ENCODE data around the gene RANBP9.

The RANBP9 gene

GRCh38 chr6:13600036-13600435, 111.6 kb downstream of the RANBP9 start:
- DNase-seq (ENCODE audit: low read depth): no peak

- DNase-seq (ENCODE audit: low read depth): no peak
Observed at GRCh38 chr6:13597073-13597472, 114.6 kb downstream of the RANBP9 start.

GRCh38 chr6:13593720-13594119, 117.9 kb downstream of the RANBP9 start:
- no peak for DNase-seq (ENCODE audit: low read depth)

GRCh38 chr6:13593103-13593502, 118.5 kb downstream of the RANBP9 start:
- no peak for DNase-seq (ENCODE audit: low read depth)

- DNase-seq (ENCODE audit: low read depth): no peak
Observed at GRCh38 chr6:13591205-13591921, 120.3 kb downstream of the RANBP9 start.

GRCh38 chr6:13590574-13591153, 121.0 kb downstream of the RANBP9 start:
- no peak for DNase-seq (ENCODE audit: low read depth)

GRCh38 chr6:13589801-13590200, 121.8 kb downstream of the RANBP9 start:
- DNase-seq (ENCODE audit: low read depth): no peak

GRCh38 chr6:13586603-13587542, 124.8 kb downstream of the RANBP9 start:
- no peak for DNase-seq (ENCODE audit: low read depth)

GRCh38 chr6:13581700-13582229, 129.9 kb downstream of the RANBP9 start:
- no peak for DNase-seq (ENCODE audit: low read depth)

- DNase-seq (ENCODE audit: low read depth): no peak
Observed at GRCh38 chr6:13579911-13580310, 131.7 kb downstream of the RANBP9 start.

GRCh38 chr6:13577926-13578325, 133.7 kb downstream of the RANBP9 start:
- DNase-seq (ENCODE audit: low read depth): no peak

GRCh38 chr6:13576017-13576416, 135.6 kb downstream of the RANBP9 start:
- DNase-seq (ENCODE audit: low read depth): no peak

- no peak for DNase-seq (ENCODE audit: low read depth)
Observed at GRCh38 chr6:13575377-13575775, 136.3 kb downstream of the RANBP9 start.

- peak; percentile 62 for DNase-seq (ENCODE audit: low read depth)
Observed at GRCh38 chr6:13574571-13575376, 136.9 kb downstream of the RANBP9 start, which contains the start of gene SIRT5. Gene SIRT5, plus strand, starts transcription at chr6:13574601. Its CDS starts 9,510 bp downstream, at chr6:13584111.

GRCh38 chr6:13574149-13574570, 137.5 kb downstream of the RANBP9 start:
- DNase-seq (ENCODE audit: low read depth): peak; percentile 86

- no peak for DNase-seq (ENCODE audit: low read depth)
Observed at GRCh38 chr6:13573669-13574110, 137.9 kb downstream of the RANBP9 start.

GRCh38 chr6:13572951-13573654, 138.5 kb downstream of the RANBP9 start:
- no peak for DNase-seq (ENCODE audit: low read depth)

- no peak for DNase-seq (ENCODE audit: low read depth)
Observed at GRCh38 chr6:13572240-13572639, 139.4 kb downstream of the RANBP9 start.
